RWPE2 (cell line): Measurements from ENCODE around the gene BDKRB2.

Source experiments
- ATAC-seq: fragments of 200-7000 bp; cut with Tn5 transposase; 3 replicates; pipeline ENCODE4 v1.9.1; 2021; ENCODE audit warnings: low read depth
- DNase-seq: peaks from one replicate; pipeline ENCODE4 v3.0.0-alpha.2; 2020; ENCODE audit warnings: low spot score
- H3K27ac ChIP-seq: fragments of 450-650 bp; 2 replicates; pipeline ENCODE4 v1.5.1; 2017; ENCODE audit warnings: mild to moderate bottlenecking; ENCODE audit not compliant: poor library complexity, severe bottlenecking
- H3K27me3 ChIP-seq: fragments of 250-450 bp; sonication (Bioruptor Pico); 2 replicates; pipeline ENCODE4 v1.5.1; 2021; ENCODE audit warnings: mild to moderate bottlenecking, moderate library complexity; ENCODE audit not compliant: insufficient read depth, poor library complexity, severe bottlenecking
- H3K36me3 ChIP-seq: fragments of 250-450 bp; sonication (Bioruptor Pico); 2 replicates; pipeline ENCODE4 v1.5.1; 2020; ENCODE audit warnings: low read depth, mild to moderate bottlenecking, moderate library complexity
- H3K4me1 ChIP-seq: fragments of 250-450 bp; sonication (Bioruptor Pico); 2 replicates; pipeline ENCODE4 v1.5.1; 2021; ENCODE audit warnings: mild to moderate bottlenecking, moderate library complexity; ENCODE audit not compliant: insufficient read depth, poor library complexity, severe bottlenecking
- H3K4me3 ChIP-seq: fragments of 250-450 bp; sonication (Bioruptor Pico); 2 replicates; pipeline ENCODE4 v1.5.1; 2021; ENCODE audit warnings: mild to moderate bottlenecking, moderate library complexity; ENCODE audit not compliant: severe bottlenecking
- H3K9me3 ChIP-seq: fragments of 250-450 bp; sonication (Bioruptor Pico); 2 replicates; pipeline ENCODE4 v1.5.1; 2021; ENCODE audit warnings: mild to moderate bottlenecking, moderate library complexity; ENCODE audit not compliant: severe bottlenecking
- TF ChIP-seq, protein P1 (sequence below): fragments of 450-650 bp; IDR thresholded peaks from one replicate; pipeline ENCODE4 v1.5.1; 2017; ENCODE audit warnings: mild to moderate bottlenecking, moderate library complexity; ENCODE audit not compliant: poor library complexity, severe bottlenecking

The BDKRB2 gene

DNA sequence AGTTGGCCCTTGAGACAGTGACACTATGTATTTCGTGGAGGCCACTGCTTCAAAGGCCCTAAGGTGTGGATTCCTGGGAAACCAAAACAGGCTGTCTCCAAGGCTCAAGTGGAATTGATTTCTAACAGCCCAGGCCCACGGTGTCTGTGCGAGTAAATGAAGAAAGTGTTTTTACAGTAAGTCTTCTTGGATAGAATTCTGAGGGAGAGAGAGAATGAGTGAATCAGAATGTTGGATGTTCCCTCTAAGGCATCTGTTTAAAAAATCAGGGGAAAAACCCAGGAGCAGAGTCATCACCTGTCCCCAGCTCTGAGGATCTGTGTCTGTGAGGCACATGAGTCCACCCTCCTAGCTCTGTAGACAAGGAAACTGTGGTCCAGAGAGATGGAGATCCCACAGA lies 29.0 kb downstream of the BDKRB2 start:
- no peaks in the 10 kb centered on the region for H3K9me3 ChIP-seq
- no peak overlapping the region for H3K27ac ChIP-seq
- no peaks in the 10 kb centered on the region for H3K27me3 ChIP-seq
- DNase-seq: no peak
- H3K4me1 ChIP-seq: no peaks in the 10 kb centered on the region
- TF ChIP-seq, protein P1, sequence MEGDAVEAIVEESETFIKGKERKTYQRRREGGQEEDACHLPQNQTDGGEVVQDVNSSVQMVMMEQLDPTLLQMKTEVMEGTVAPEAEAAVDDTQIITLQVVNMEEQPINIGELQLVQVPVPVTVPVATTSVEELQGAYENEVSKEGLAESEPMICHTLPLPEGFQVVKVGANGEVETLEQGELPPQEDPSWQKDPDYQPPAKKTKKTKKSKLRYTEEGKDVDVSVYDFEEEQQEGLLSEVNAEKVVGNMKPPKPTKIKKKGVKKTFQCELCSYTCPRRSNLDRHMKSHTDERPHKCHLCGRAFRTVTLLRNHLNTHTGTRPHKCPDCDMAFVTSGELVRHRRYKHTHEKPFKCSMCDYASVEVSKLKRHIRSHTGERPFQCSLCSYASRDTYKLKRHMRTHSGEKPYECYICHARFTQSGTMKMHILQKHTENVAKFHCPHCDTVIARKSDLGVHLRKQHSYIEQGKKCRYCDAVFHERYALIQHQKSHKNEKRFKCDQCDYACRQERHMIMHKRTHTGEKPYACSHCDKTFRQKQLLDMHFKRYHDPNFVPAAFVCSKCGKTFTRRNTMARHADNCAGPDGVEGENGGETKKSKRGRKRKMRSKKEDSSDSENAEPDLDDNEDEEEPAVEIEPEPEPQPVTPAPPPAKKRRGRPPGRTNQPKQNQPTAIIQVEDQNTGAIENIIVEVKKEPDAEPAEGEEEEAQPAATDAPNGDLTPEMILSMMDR: no peak
- no peak for ATAC-seq
- H3K4me3 ChIP-seq: no peak overlapping the region
- no peaks in the 10 kb centered on the region for H3K36me3 ChIP-seq

DNA sequence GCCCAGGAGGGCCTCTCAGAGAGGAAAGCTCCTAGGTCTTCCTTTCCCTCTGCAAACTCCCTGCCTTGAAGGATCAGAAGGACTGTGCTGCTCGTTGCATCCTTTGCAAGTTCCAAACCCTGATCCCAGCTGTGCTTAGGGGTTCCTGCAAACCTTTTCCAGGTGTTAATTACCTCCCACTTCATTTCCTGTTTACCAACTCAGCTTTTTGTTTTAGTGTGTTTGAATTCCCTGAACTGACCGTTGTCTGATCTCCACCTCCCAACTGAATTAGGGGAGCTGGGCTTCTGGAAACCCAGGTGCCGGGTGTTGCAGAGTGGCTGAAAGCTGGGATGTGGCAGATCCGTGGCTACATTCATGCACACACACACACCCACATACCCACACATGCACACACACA lies 30.8 kb downstream of the BDKRB2 start:
- no peaks in the 10 kb centered on the region for H3K27me3 ChIP-seq
- ATAC-seq (no peak), DNase-seq (no peak)
- no peaks in the 10 kb centered on the region for H3K9me3 ChIP-seq
- TF ChIP-seq, protein P1: no peak
- no peak overlapping the region for H3K27ac ChIP-seq
- H3K4me1 ChIP-seq: no peaks in the 10 kb centered on the region
- no peak overlapping the region for H3K4me3 ChIP-seq
- peaks cover 5% of the 10 kb centered on the region; the same call in 1 of the 2 replicates for H3K36me3 ChIP-seq

GRCh38 chr14:96237641-96238040 lies 33.0 kb downstream of the BDKRB2 start:
- H3K4me1 ChIP-seq: no peaks in the 10 kb centered on the region
- DNase-seq: no peak
- no peaks in the 10 kb centered on the region for H3K9me3 ChIP-seq
- ATAC-seq: no peak
- peaks cover 9% of the 10 kb centered on the region for H3K36me3 ChIP-seq
- TF ChIP-seq, protein P1: no peak
- no peaks in the 10 kb centered on the region for H3K27me3 ChIP-seq
- H3K4me3 ChIP-seq: no peak overlapping the region
- H3K27ac ChIP-seq: no peak overlapping the region

GRCh38 chr14:96238676-96239265 lies 34.1 kb downstream of the BDKRB2 start:
- no peaks in the 10 kb centered on the region for H3K27me3 ChIP-seq
- H3K9me3 ChIP-seq: no peaks in the 10 kb centered on the region
- H3K36me3 ChIP-seq: peaks cover 9% of the 10 kb centered on the region
- DNase-seq: no peak
- ATAC-seq: no peak
- H3K4me3 ChIP-seq: no peak overlapping the region
- H3K4me1 ChIP-seq: no peaks in the 10 kb centered on the region
- TF ChIP-seq, protein P1: no peak
- no peak overlapping the region for H3K27ac ChIP-seq

GRCh38 chr14:96239711-96240141 lies 35.1 kb downstream of the BDKRB2 start:
- Histone ChIP-seq H3K36me3 (peaks cover 9% of the 10 kb centered on the region), H3K4me1 (no peaks in the 10 kb centered on the region), H3K4me3 (no peak overlapping the region), H3K27me3 (no peaks in the 10 kb centered on the region), H3K27ac (no peak overlapping the region), H3K9me3 (no peaks in the 10 kb centered on the region)
- DNase-seq (no peak), ATAC-seq (no peak)
- TF ChIP-seq, protein P1: no peak
